Heart right ventricle (tissue), 16 donors: ENCODE results near the gene SLC6A12. TPM values are rescaled to one million over a fixed set of nuclear protein-coding genes. Genes with fewer than 3 reads are reported as not detected.

Experiments used
- ATAC-seq, 8 donors: fragments of 200-7000 bp; cut with Tn5 transposase; one replicate each; pipeline ENCODE4 v1.9.1; 2020; ENCODE audit warnings: mild to moderate bottlenecking in 8 of 8, moderate library complexity in 8 of 8, moderate number of reproducible peaks in 1 of 8
- DNase-seq, 2 donors: peaks; one replicate each; pipeline ENCODE4 v3.0.0-alpha.2; 2020
- H3K27ac ChIP-seq, 10 donors: fragments of 200-600 bp; sonication (generic) in 2 of 10; one replicate each; pipeline versions ENCODE4 v1.5.0 to v1.8.0; 2020 to 2022; ENCODE audit warnings: mild to moderate bottlenecking in 3 of 10
- H3K27me3 ChIP-seq, 7 donors: fragments of 200-600 bp; one replicate each; pipeline ENCODE4 v1.8.0; 2021 to 2022; ENCODE audit warnings: mild to moderate bottlenecking in 2 of 7
- H3K36me3 ChIP-seq, 9 donors: fragments of 200-600 bp; sonication (generic) in 1 of 9; one replicate each; pipeline versions ENCODE4 v1.5.0 to v1.8.0; 2020 to 2022; ENCODE audit warnings: mild to moderate bottlenecking in 2 of 9
- H3K4me1 ChIP-seq, 9 donors: fragments of 200-600 bp; sonication (generic) in 1 of 9; one replicate each; pipeline versions ENCODE4 v1.5.0 to v1.8.0; 2020 to 2022; ENCODE audit warnings: mild to moderate bottlenecking in 4 of 9
- H3K4me3 ChIP-seq, 10 donors: fragments of 200-600 bp; sonication (generic) in 2 of 10; one replicate each; pipeline versions ENCODE4 v1.5.0 to v1.8.0; 2020 to 2022; ENCODE audit warnings: mild to moderate bottlenecking in 7 of 10, moderate library complexity in 2 of 10
- H3K9me3 ChIP-seq, 11 donors: fragments of 200-600 bp in 10 of 11; sonication (generic) in 2 of 11; one replicate each; pipeline versions ENCODE4 v1.5.0 to v1.8.0; 2013 to 2022; ENCODE audit warnings: mild to moderate bottlenecking in 2 of 11, control low read depth in 1 of 11, moderate library complexity in 1 of 11
- CTCF ChIP-seq, 9 donors: fragments of 200-600 bp; sonication (generic) in 2 of 9; IDR thresholded peaks; one replicate each; pipeline versions ENCODE4 v1.5.0 to v1.8.0; 2021 to 2022; ENCODE audit warnings: antibody characterized with exemption in 9 of 9, mild to moderate bottlenecking in 5 of 9, moderate library complexity in 1 of 9
- WGBS, 2 donors: extraction: QIAGEN DNeasy Blood & Tissue Kit; methylation state at CpG; one replicate each; pipeline ENCODE4 v1.1.7; 2013; ENCODE audit warnings: inconsistent platforms in 1 of 2; 5-methylcytosine and 5-hydroxymethylcytosine counted together
- intact Hi-C, 10 donors: fragments of 100-400 bp; cut with DNase I; formaldehyde crosslinking; loops; one replicate each; pipeline versions ENCODE4 v1.11.1 to v1.14.2; 2022
- polyA plus RNA-seq, 2 donors: library from polyadenylated mRNA; stranded (reverse); fragments of 200-250 nt; gene quantifications; one replicate each; pipeline ENCODE4 v1.2.3, GENCODE V29; 2013
- total RNA-seq, 10 donors: library from RNA; stranded (reverse); fragmentation: NEBNext Ultra II Directional in 3 of 10; extraction: Animal tissue kit (Norgen Biotek cat#: 25700) in 3 of 10; gene quantifications; one replicate each; pipeline versions ENCODE4 v1.2.1 to v1.2.4, GENCODE V29; 2021 to 2023
- donor health status: Arrhythmogenic right ventricular cardiomyopathy.
- donor health status: ischemic (EF 13 %, LVEDD 7.1; RV severe dilation, severe dysfunction).
- donor health status: healthy with polysubstance abuse.
- donor health status: DM: no; HTN: yes; CAD: no.
- donor health status: DM: no; HTN: no; CAD: no.
- donor health status: ischemic (EF 25% LVEDD 6.9; RV normal size, moderate dysfunction).
- donor health status: ischemic (EF 25% LVEDD 5.7; RV mildly dilated, moderate dysfunction).
- donor health status: healthy.
- donor health status: DM: yes; HTN: yes; CAD: no.
- donor health status: Ischemic cardiomyopathy.
- donor health status: ischemic (EF 35%, LVEDD 5.7; RV mildly dilated, moderate dysfunction).
- donor health status: nonischemic (EF 11% LVEDD 7.7; RV severe dilation, severe dysfunction).
- donor health status: DM: yes; HTN: yes; CAD: no.
- donor health status: PGD.
- donor health status: ischemic (EF 29% LVEDD 5.4; RV normal size, mild dysfunction).
- donor health status: nonischemic (EF 23%, LVEDD 6.1; RV moderate dilation, normal function).

The SLC6A12 gene
- total and polyA plus RNA-seq, 12 donors, result 0.14 to 1.4 (median 0.74) TPM

- no peak for ATAC-seq
- 51 to 64% methylated on average over 3 of the region's 3 CpGs for WGBS, 2 donors
- peaks cover 0 to 7% (median 0%) of the 10 kb centered on the region in 9 donors for H3K4me1 ChIP-seq
- no peak for DNase-seq
- no peaks in the 10 kb centered on the region for H3K36me3 ChIP-seq
- no peak for TF ChIP-seq CTCF (IDR thresholded peaks at IDR 0.05)
- intact Hi-C loops, result no loop called here
- peaks cover 0 to 7% (median 0%) of the 10 kb centered on the region in 7 donors for H3K27me3 ChIP-seq
- H3K27ac ChIP-seq, result no peak overlapping the region
- no peak overlapping the region for H3K4me3 ChIP-seq
- H3K9me3 ChIP-seq, result no peaks in the 10 kb centered on the region
Observed at GRCh38 chr12:152440-152839, 61.5 kb downstream of the SLC6A12 start.

GRCh38 chr12:151579-151978 is 62.4 kb downstream of the SLC6A12 start:
- Histone ChIP-seq H3K9me3 (no peaks in the 10 kb centered on the region), H3K36me3 (no peaks in the 10 kb centered on the region), H3K4me3 (no peak overlapping the region), H3K27ac (no peak overlapping the region), H3K4me1 (peaks cover 0 to 7% (median 0%) of the 10 kb centered on the region in 9 donors), H3K27me3 (peaks cover 0 to 7% (median 0%) of the 10 kb centered on the region in 7 donors)
- no peak for TF ChIP-seq CTCF (IDR thresholded peaks at IDR 0.05)
- 77 to 82% methylated on average over 5 of the region's 5 CpGs for WGBS, 2 donors
- DNase-seq, result no peak
- ATAC-seq, result no peak
- intact Hi-C loops, result no loop called here

GRCh38 chr12:148676-149416 is 65.1 kb downstream of the SLC6A12 start:
- WGBS, 2 donors, result 83 to 86% methylated on average over 18 of the region's 18 CpGs
- Histone ChIP-seq H3K4me3 (no peak overlapping the region), H3K4me1 (peaks cover 0 to 18% (median 0%) of the 10 kb centered on the region in 9 donors), H3K36me3 (no peaks in the 10 kb centered on the region), H3K9me3 (no peaks in the 10 kb centered on the region), H3K27ac (no peak overlapping the region), H3K27me3 (peaks cover 0 to 7% (median 0%) of the 10 kb centered on the region in 7 donors)
- DNase-seq, result no peak
- intact Hi-C loops, result no loop called here
- TF ChIP-seq CTCF (IDR thresholded peaks at IDR 0.05), result no peak
- ATAC-seq, result no peak

GRCh38 chr12:147242-147641 is 66.7 kb downstream of the SLC6A12 start:
- WGBS, 2 donors, result 91 to 93% methylated on average over 9 of the region's 9 CpGs
- no peaks in the 10 kb centered on the region for H3K36me3 ChIP-seq
- ATAC-seq (no peak), DNase-seq (no peak)
- no peak for TF ChIP-seq CTCF (IDR thresholded peaks at IDR 0.05)
- H3K4me1 ChIP-seq, result peaks cover 0 to 14% (median 0%) of the 10 kb centered on the region in 9 donors
- no peak overlapping the region for H3K4me3 ChIP-seq
- H3K27me3 ChIP-seq, result peaks cover 0 to 7% (median 0%) of the 10 kb centered on the region in 7 donors
- intact Hi-C loops, result no loop called here
- no peak overlapping the region for H3K27ac ChIP-seq
- no peaks in the 10 kb centered on the region for H3K9me3 ChIP-seq
